ENCODE data around the gene ARHGAP32. TPM values are rescaled to one million over a fixed set of nuclear protein-coding genes. Genes with fewer than 3 reads are reported as not detected.

ARHGAP32 gene
- total RNA-seq, 1 experiment from 2014 or later = 22.0 TPM

DNA sequence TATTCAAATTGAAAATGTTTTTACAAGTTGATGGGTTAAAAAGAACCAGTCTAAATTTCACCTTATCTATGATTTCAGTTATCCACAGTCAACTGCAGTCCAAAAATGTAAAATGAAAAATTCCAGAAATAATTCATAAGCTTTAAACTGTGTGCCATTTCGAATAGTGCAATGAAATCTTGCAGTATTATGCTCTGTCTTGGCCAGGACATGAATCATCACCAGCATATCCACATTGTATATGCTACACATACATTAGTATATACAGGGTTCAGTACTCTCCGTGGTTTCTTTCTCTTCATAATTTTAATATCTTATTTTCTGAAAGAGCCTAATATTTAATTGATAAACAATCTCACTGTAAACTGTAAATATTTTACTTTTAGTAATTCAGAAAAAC is 45.9 kb downstream of the ARHGAP32 start:
- H3K4me1 ChIP-seq (ENCODE audit: insufficient read depth, low read length) = peaks cover 3% of the 10 kb centered on the region
- no peak overlapping the region for H4K8ac ChIP-seq (replicated peaks; ENCODE audit: insufficient read length, low read depth, low read length)
- H3T11ph ChIP-seq (ENCODE audit: low read length) = no peak overlapping the region
- H3K14ac ChIP-seq (ENCODE audit: insufficient read depth, low read length) = no peak overlapping the region
- H3K27me3 Mint-ChIP-seq (ENCODE audit: low read depth) = no peaks in the 10 kb centered on the region
- no peak overlapping the region for H3K56ac ChIP-seq (ENCODE audit: insufficient read length, low read depth, low read length)
- no peak overlapping the region for H2AK5ac ChIP-seq (ENCODE audit: insufficient read length, low read length)
- peaks cover 12 to 17% of the 10 kb centered on the region in 2 experiments; a peak in 4 of 5 replicates for H3K9me3 Mint-ChIP-seq
- WGBS (ENCODE audit: extremely low coverage, insufficient read length, low lambda C conversion rate) = no CpG with 5 or more reads among the region's 2 CpGs
- H3K4me2 ChIP-seq (ENCODE audit: insufficient read depth, insufficient read length, low read length) = no peak overlapping the region
- H2BK5ac ChIP-seq (ENCODE audit: insufficient read length, low read length) = no peak overlapping the region
- no peak overlapping the region for H2BK120ac ChIP-seq (ENCODE audit: low read depth, low read length, poor library complexity, severe bottlenecking)
- H3K79me1 ChIP-seq (ENCODE audit: insufficient read depth, low read depth, low read length, poor library complexity, severe bottlenecking) = no peaks in the 10 kb centered on the region
- H3K9me3 ChIP-seq (ENCODE audit: control insufficient read depth, low read depth, low read length) = no peaks in the 10 kb centered on the region
- DNase-seq = no peak
- H3K27ac ChIP-seq (ENCODE audit: insufficient read length, low read depth, low read length) = no peak overlapping the region
- H3K27me3 ChIP-seq (ENCODE audit: insufficient read depth, low read length) = no peaks in the 10 kb centered on the region
- no peak for TF ChIP-seq CTCF (conservative IDR thresholded peaks at IDR 0.05)
- no peak overlapping the region for H3K18ac ChIP-seq (ENCODE audit: insufficient read length, low read depth, low read length)
- H3K79me2 ChIP-seq (ENCODE audit: insufficient read depth, low read length) = peaks cover 1% of the 10 kb centered on the region; the same call in 1 of the 2 replicates
- no peak overlapping the region for H4K91ac ChIP-seq (ENCODE audit: insufficient read length, low read depth, low read length)
- no peak overlapping the region for H3K4me3 Mint-ChIP-seq
- no peak overlapping the region for H2BK12ac ChIP-seq (ENCODE audit: insufficient read length, low read depth, low read length)
- H3K9ac ChIP-seq (ENCODE audit: extremely low read depth, insufficient read length, low read length) = no peak overlapping the region
- peaks cover 40 to 45% of the 10 kb centered on the region in 2 experiments for H3K4me1 Mint-ChIP-seq
- no peak overlapping the region for H2AFZ ChIP-seq (ENCODE audit: low read length)
- no peak overlapping the region for H2BK20ac ChIP-seq (ENCODE audit: low read depth, low read length, poor library complexity, severe bottlenecking)
- H4K5ac ChIP-seq (ENCODE audit: insufficient read length, low read depth, low read length) = no peak overlapping the region
- no peak overlapping the region for H3K27ac Mint-ChIP-seq
- no peak overlapping the region for H3K23ac ChIP-seq (ENCODE audit: insufficient read length, low read depth, low read length)
- H3K23me2 ChIP-seq (ENCODE audit: insufficient read length, low read depth, low read length, poor library complexity, severe bottlenecking) = no peaks in the 10 kb centered on the region
- no peaks in the 10 kb centered on the region for H4K20me1 ChIP-seq (ENCODE audit: control insufficient read depth, insufficient read depth, insufficient read length)
- H2BK15ac ChIP-seq (ENCODE audit: low read depth, low read length) = no peak overlapping the region
- no peak overlapping the region for H3K4ac ChIP-seq (ENCODE audit: low read depth, low read length)
- peaks cover 7 to 20% (median 12%) of the 10 kb centered on the region in 3 experiments for H3K36me3 Mint-ChIP-seq (ENCODE audit: insufficient read depth in 1 of 3, low read depth in 3 of 3)
